ENCODE results near the gene TBL1XR1.
"Not testable (repeated sequence)": the region's sequence is repeated elsewhere in the genome, so short reads cannot be mapped to it uniquely, and the experiment has no call there.

The TBL1XR1 gene

GRCh38 chr3:177145954-177146353, 51.3 kb downstream of the TBL1XR1 start:
- in situ Hi-C loops (cut with MboI; ENCODE audit: low sequenced_read_pairs) = no loop called here

GRCh38 chr3:177145381-177145780, 51.9 kb downstream of the TBL1XR1 start:
- in situ Hi-C loops (cut with MboI; ENCODE audit: low sequenced_read_pairs) = no loop called here

- in situ Hi-C loops (cut with MboI; ENCODE audit: low sequenced_read_pairs) = no loop called here
Observed at GRCh38 chr3:177144922-177145321, 52.4 kb downstream of the TBL1XR1 start.

GRCh38 chr3:177141899-177142646, 55.2 kb downstream of the TBL1XR1 start:
- in situ Hi-C loops (cut with MboI; ENCODE audit: low sequenced_read_pairs) = no loop called here

- in situ Hi-C loops (cut with MboI; ENCODE audit: low sequenced_read_pairs) = no loop called here
Observed at GRCh38 chr3:177141471-177141870, 55.8 kb downstream of the TBL1XR1 start.

GRCh38 chr3:177139220-177139619, 58.1 kb downstream of the TBL1XR1 start:
- in situ Hi-C loops (cut with MboI; ENCODE audit: low sequenced_read_pairs) = not testable (repeated sequence)

GRCh38 chr3:177137774-177138705, 59.2 kb downstream of the TBL1XR1 start:
- in situ Hi-C loops (cut with MboI; ENCODE audit: low sequenced_read_pairs) = no loop called here

- in situ Hi-C loops (cut with MboI; ENCODE audit: low sequenced_read_pairs) = no loop called here
Observed at GRCh38 chr3:177136741-177137140, 60.5 kb downstream of the TBL1XR1 start.

GRCh38 chr3:177135841-177136492, 61.3 kb downstream of the TBL1XR1 start:
- in situ Hi-C loops (cut with MboI; ENCODE audit: low sequenced_read_pairs) = no loop called here

- in situ Hi-C loops (cut with MboI; ENCODE audit: low sequenced_read_pairs) = no loop called here
Observed at GRCh38 chr3:177134816-177135210, 62.5 kb downstream of the TBL1XR1 start.

- in situ Hi-C loops (cut with MboI; ENCODE audit: low sequenced_read_pairs) = no loop called here
Observed at GRCh38 chr3:177133860-177134815, 63.1 kb downstream of the TBL1XR1 start.

- in situ Hi-C loops (cut with MboI; ENCODE audit: low sequenced_read_pairs) = no loop called here
Observed at GRCh38 chr3:177131927-177132636, 65.2 kb downstream of the TBL1XR1 start.

- in situ Hi-C loops (cut with MboI; ENCODE audit: low sequenced_read_pairs) = no loop called here
Observed at GRCh38 chr3:177127008-177127407, 70.3 kb downstream of the TBL1XR1 start.

GRCh38 chr3:177126015-177126773, 71.1 kb downstream of the TBL1XR1 start:
- in situ Hi-C loops (cut with MboI; ENCODE audit: low sequenced_read_pairs) = no loop called here

GRCh38 chr3:177124882-177125281, 72.4 kb downstream of the TBL1XR1 start:
- in situ Hi-C loops (cut with MboI; ENCODE audit: low sequenced_read_pairs) = no loop called here

- in situ Hi-C loops (cut with MboI; ENCODE audit: low sequenced_read_pairs) = no loop called here
Observed at GRCh38 chr3:177123822-177124221, 73.5 kb downstream of the TBL1XR1 start.

- in situ Hi-C loops (cut with MboI; ENCODE audit: low sequenced_read_pairs) = no loop called here
Observed at GRCh38 chr3:177122183-177122856, 75.0 kb downstream of the TBL1XR1 start.

- in situ Hi-C loops (cut with MboI; ENCODE audit: low sequenced_read_pairs) = no loop called here
Observed at GRCh38 chr3:177119829-177120228, 77.5 kb downstream of the TBL1XR1 start.

Data from HL-60/S4 (cell line).